ENCODE data around the gene USP15. TPM values are rescaled to one million over a fixed set of nuclear protein-coding genes. Genes with fewer than 3 reads are reported as not detected.
"Not testable (repeated sequence)": the region's sequence is repeated elsewhere in the genome, so short reads cannot be mapped to it uniquely, and the experiment has no call there.

Gene USP15
- total and polyA plus RNA-seq, 7 experiments from 2014 or later: 72.5 to 224 (median 175) TPM

GRCh38 chr12:62448436-62448835 lies 188.2 kb downstream of the USP15 start:
- H3K4me3 Mint-ChIP-seq: no peak overlapping the region
- peaks cover 0 to 34% (median 15%) of the 10 kb centered on the region in 11 donors for H3K9me3 Mint-ChIP-seq
- H3K27me3 Mint-ChIP-seq: peaks cover 0 to 24% (median 0%) of the 10 kb centered on the region in 5 donors
- Histone ChIP-seq H3K27ac (ENCODE audit: low read depth, low read length) (no peak overlapping the region), H3K27me3 (ENCODE audit: control insufficient read depth in 2 of 2, insufficient read depth in 2 of 2, low read length in 2 of 2) (no peaks in the 10 kb centered on the region), H3K36me3 (ENCODE audit: control insufficient read depth in 2 of 3, insufficient read depth in 3 of 3, low read length in 3 of 3) (no peaks in the 10 kb centered on the region), H3K4me3 (ENCODE audit: low read length) (no peak overlapping the region), H3K9me3 (ENCODE audit: control insufficient read depth in 2 of 3, low read length in 3 of 3) (peaks cover 0 to 4% (median 0%) of the 10 kb centered on the region in 3 experiments), H3K4me1 (ENCODE audit: control insufficient read depth in 2 of 2, insufficient read depth in 2 of 2, low read length in 2 of 2) (no peaks in the 10 kb centered on the region)
- no peak for ATAC-seq
- intact Hi-C loops (cut with micrococcal nuclease): no loop called here
- POLR2A ChIA-PET: no interaction called here
- H3K27ac Mint-ChIP-seq: no peak overlapping the region
- CTCF ChIA-PET: no interaction called here
- peaks cover 0 to 4% (median 2%) of the 10 kb centered on the region in 5 donors for H3K36me3 Mint-ChIP-seq
- no peaks in the 10 kb centered on the region for H3K4me1 Mint-ChIP-seq
- no peak for DNase-seq

- H3K9me3 ChIP-seq (ENCODE audit: control insufficient read depth in 2 of 3, low read length in 3 of 3); H3K4me1 Mint-ChIP-seq; DNase-seq; H3K4me3 Mint-ChIP-seq; H3K4me1 ChIP-seq (ENCODE audit: control insufficient read depth in 2 of 2, insufficient read depth in 2 of 2, low read length in 2 of 2); H3K27me3 ChIP-seq (ENCODE audit: control insufficient read depth in 2 of 2, insufficient read depth in 2 of 2, low read length in 2 of 2); POLR2A ChIA-PET; H3K27ac ChIP-seq (ENCODE audit: low read depth, low read length); H3K36me3 Mint-ChIP-seq; H3K9me3 Mint-ChIP-seq; H3K27ac Mint-ChIP-seq; intact Hi-C loops (cut with micrococcal nuclease); ATAC-seq; H3K36me3 ChIP-seq (ENCODE audit: control insufficient read depth in 2 of 3, insufficient read depth in 3 of 3, low read length in 3 of 3); H3K4me3 ChIP-seq (ENCODE audit: low read length): not testable (repeated sequence)
- CTCF ChIA-PET: interaction anchor here (0.7 kb wide), 1 partner anchor 30 kb away, joined by 3 read pairs; no protein-coding TSS in a partner anchor
- H3K27me3 Mint-ChIP-seq: peaks cover 0 to 14% (median 11%) of the 10 kb centered on the region in 5 donors
These were observed 195.2 kb downstream of the USP15 start for GRCh38 chr12:62455429-62455828.

GRCh38 chr12:62458626-62459025 lies 198.4 kb downstream of the USP15 start:
- H3K4me3 Mint-ChIP-seq: no peak overlapping the region
- Histone ChIP-seq H3K4me3 (ENCODE audit: low read length) (no peak overlapping the region), H3K4me1 (ENCODE audit: control insufficient read depth in 2 of 2, insufficient read depth in 2 of 2, low read length in 2 of 2) (no peaks in the 10 kb centered on the region), H3K27me3 (ENCODE audit: control insufficient read depth in 2 of 2, insufficient read depth in 2 of 2, low read length in 2 of 2) (no peaks in the 10 kb centered on the region), H3K36me3 (ENCODE audit: control insufficient read depth in 2 of 3, insufficient read depth in 3 of 3, low read length in 3 of 3) (no peaks in the 10 kb centered on the region), H3K9me3 (ENCODE audit: control insufficient read depth in 2 of 3, low read length in 3 of 3) (no peaks in the 10 kb centered on the region), H3K27ac (ENCODE audit: low read depth, low read length) (no peak overlapping the region)
- ATAC-seq (no peak), DNase-seq (no peak)
- H3K9me3 Mint-ChIP-seq: peaks cover 4 to 23% (median 13%) of the 10 kb centered on the region in 11 donors
- H3K27me3 Mint-ChIP-seq: peaks cover 4 to 16% (median 11%) of the 10 kb centered on the region in 5 donors
- peaks cover 3 to 9% (median 5%) of the 10 kb centered on the region in 5 donors for H3K36me3 Mint-ChIP-seq
- no peak overlapping the region for H3K27ac Mint-ChIP-seq
- ChIA-PET CTCF (no interaction called here), POLR2A (no interaction called here)
- H3K4me1 Mint-ChIP-seq: no peaks in the 10 kb centered on the region
- intact Hi-C loops (cut with micrococcal nuclease): no loop called here

- Histone ChIP-seq H3K27ac (ENCODE audit: low read depth, low read length) (no peak overlapping the region), H3K9me3 (ENCODE audit: control insufficient read depth in 2 of 3, low read length in 3 of 3) (no peaks in the 10 kb centered on the region), H3K27me3 (ENCODE audit: control insufficient read depth in 2 of 2, insufficient read depth in 2 of 2, low read length in 2 of 2) (peaks cover 0 to 4% of the 10 kb centered on the region in 2 donors), H3K4me1 (ENCODE audit: control insufficient read depth in 2 of 2, insufficient read depth in 2 of 2, low read length in 2 of 2) (no peaks in the 10 kb centered on the region), H3K36me3 (ENCODE audit: control insufficient read depth in 2 of 3, insufficient read depth in 3 of 3, low read length in 3 of 3) (no peaks in the 10 kb centered on the region), H3K4me3 (ENCODE audit: low read length) (no peak overlapping the region)
- no peak for ATAC-seq
- CTCF ChIA-PET: no interaction called here
- intact Hi-C loops (cut with micrococcal nuclease): no loop called here
- POLR2A ChIA-PET: no interaction called here
- peaks cover 4 to 16% (median 11%) of the 10 kb centered on the region in 5 donors for H3K27me3 Mint-ChIP-seq
- DNase-seq: no peak
- H3K4me3 Mint-ChIP-seq: no peak overlapping the region
- H3K36me3 Mint-ChIP-seq: peaks cover 3 to 11% (median 7%) of the 10 kb centered on the region in 5 donors
- H3K27ac Mint-ChIP-seq: no peak overlapping the region
- no peaks in the 10 kb centered on the region for H3K4me1 Mint-ChIP-seq
- H3K9me3 Mint-ChIP-seq: peaks cover 6 to 26% (median 15%) of the 10 kb centered on the region in 11 donors
These were observed 199.8 kb downstream of the USP15 start for GRCh38 chr12:62459976-62460375.

DNA sequence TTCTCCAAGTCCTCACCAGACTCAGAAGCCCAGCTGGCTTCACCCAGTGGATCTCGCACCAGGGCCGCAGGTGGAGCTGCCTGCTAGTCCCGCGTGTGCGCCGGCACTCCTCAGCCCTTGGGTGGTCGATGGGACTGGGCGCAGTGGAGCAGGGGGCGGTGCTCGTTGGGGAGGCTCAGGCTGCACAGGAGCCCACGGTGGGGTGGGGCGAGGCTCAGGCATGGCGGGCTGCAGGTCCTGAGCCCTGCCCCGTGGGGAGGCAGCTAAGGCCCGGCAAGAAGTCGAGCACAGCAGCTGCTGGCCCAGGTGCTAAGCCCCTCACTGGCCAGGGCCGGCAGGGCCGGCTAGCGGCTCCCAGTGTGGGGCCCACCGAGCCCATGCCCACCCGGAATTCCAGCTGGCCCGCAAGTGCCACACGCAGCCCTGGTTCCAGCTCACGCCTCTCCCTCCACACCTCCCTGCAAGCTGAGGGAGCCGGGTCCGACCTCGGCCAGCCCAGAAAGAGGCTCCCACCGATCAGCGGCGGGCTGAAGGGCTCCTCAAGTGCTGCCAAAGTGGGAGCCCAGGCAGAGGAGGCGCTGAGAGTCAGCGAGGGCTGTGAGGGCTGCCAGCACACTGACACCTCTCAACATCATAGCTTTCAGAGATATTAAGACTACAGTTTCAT lies 201.1 kb downstream of the USP15 start:
- Mint-ChIP-seq H3K9me3 (peaks cover 3 to 22% (median 10%) of the 10 kb centered on the region in 11 donors), H3K4me1 (peaks cover 6 to 10% (median 7%) of the 10 kb centered on the region in 7 donors), H3K27me3 (peaks cover 4 to 16% (median 6%) of the 10 kb centered on the region in 5 donors), H3K36me3 (peaks cover 0 to 11% (median 5%) of the 10 kb centered on the region in 5 donors)
- H3K9me3 ChIP-seq (ENCODE audit: control insufficient read depth in 2 of 3, low read length in 3 of 3); H3K4me3 Mint-ChIP-seq; H3K27ac Mint-ChIP-seq; POLR2A ChIA-PET; H3K27ac ChIP-seq (ENCODE audit: low read depth, low read length); ATAC-seq; H3K27me3 ChIP-seq (ENCODE audit: control insufficient read depth in 2 of 2, insufficient read depth in 2 of 2, low read length in 2 of 2); DNase-seq; H3K36me3 ChIP-seq (ENCODE audit: control insufficient read depth in 2 of 3, insufficient read depth in 3 of 3, low read length in 3 of 3); H3K4me1 ChIP-seq (ENCODE audit: control insufficient read depth in 2 of 2, insufficient read depth in 2 of 2, low read length in 2 of 2); intact Hi-C loops (cut with micrococcal nuclease); H3K4me3 ChIP-seq (ENCODE audit: low read length): not testable (repeated sequence)
- CTCF ChIA-PET: interaction anchor here (1.2 kb wide), 1 partner anchor 23 kb away, joined by 3 read pairs; no protein-coding TSS in a partner anchor

DNA sequence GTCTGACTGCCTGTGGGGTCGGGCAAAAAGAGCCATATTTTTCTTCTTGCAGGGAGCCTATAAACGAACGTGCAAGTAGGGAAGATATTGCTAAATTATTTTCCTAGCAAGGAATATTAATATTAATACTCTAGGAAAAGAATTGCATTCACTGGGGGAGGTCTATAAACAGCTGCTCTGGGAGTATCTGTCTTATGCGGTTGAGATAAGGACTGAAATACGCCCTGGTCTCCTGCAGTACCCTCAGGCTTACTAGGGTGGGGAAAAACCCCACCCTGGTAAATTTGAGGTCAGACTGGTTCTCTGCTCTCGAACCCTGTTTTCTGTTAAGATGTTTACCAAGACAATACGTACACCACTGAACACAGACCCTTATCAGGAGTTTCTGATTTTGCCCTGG lies 203.0 kb downstream of the USP15 start:
- POLR2A ChIA-PET; H3K27ac ChIP-seq (ENCODE audit: low read depth, low read length); H3K4me1 ChIP-seq (ENCODE audit: control insufficient read depth in 2 of 2, insufficient read depth in 2 of 2, low read length in 2 of 2); H3K36me3 ChIP-seq (ENCODE audit: control insufficient read depth in 2 of 3, insufficient read depth in 3 of 3, low read length in 3 of 3); H3K4me3 ChIP-seq (ENCODE audit: low read length); H3K27me3 ChIP-seq (ENCODE audit: control insufficient read depth in 2 of 2, insufficient read depth in 2 of 2, low read length in 2 of 2); H3K9me3 ChIP-seq (ENCODE audit: control insufficient read depth in 2 of 3, low read length in 3 of 3); ATAC-seq; H3K4me3 Mint-ChIP-seq; intact Hi-C loops (cut with micrococcal nuclease); DNase-seq; CTCF ChIA-PET: not testable (repeated sequence)
- H3K36me3 Mint-ChIP-seq: peaks cover 0 to 11% (median 5%) of the 10 kb centered on the region in 5 donors
- peaks cover 3 to 22% (median 10%) of the 10 kb centered on the region in 11 donors for H3K9me3 Mint-ChIP-seq
- H3K27ac Mint-ChIP-seq: peak overlapping the region in 1 of 9 donors; percentile 66
- H3K4me1 Mint-ChIP-seq: peaks cover 10 to 20% (median 14%) of the 10 kb centered on the region in 7 donors
- H3K27me3 Mint-ChIP-seq: peaks cover 4 to 16% (median 5%) of the 10 kb centered on the region in 5 donors

Data from naive thymus-derived CD4-positive, alpha-beta T cell (primary cell).